Astrocyte (in vitro differentiated cells and primary cell): ENCODE results near the gene SETD7. TPM values are rescaled to one million over a fixed set of nuclear protein-coding genes. Genes with fewer than 3 reads are reported as not detected.
"Not testable (repeated sequence)": the region's sequence is repeated elsewhere in the genome, so short reads cannot be mapped to it uniquely, and the experiment has no call there.

Experiments
- DNase-seq: peaks from one replicate; pipeline ENCODE4 v3.0.0-alpha.2; 2010; ENCODE audit warnings: low read depth
- FAIRE-seq: peaks from 2 replicates; lab custom pipeline; 2011; peaks lifted over from hg19 to GRCh38; lab: Jason Lieb, UNC
- H2AFZ ChIP-seq: 2 replicates; pipeline ENCODE4 v1.6.0; 2012; ENCODE audit warnings: low read depth, low read length, inconsistent platforms
- H3K27ac ChIP-seq: 2 replicates; pipeline ENCODE4 v1.5.1; 2011; ENCODE audit warnings: low read depth, low read length, inconsistent platforms
- H3K27me3 ChIP-seq: 2 replicates; pipeline ENCODE4 v1.6.0; 2011; ENCODE audit warnings: low read length, inconsistent platforms; ENCODE audit not compliant: insufficient read depth
- H3K36me3 ChIP-seq: 2 replicates; pipeline ENCODE4 v1.5.1; 2011; ENCODE audit warnings: low read length, inconsistent platforms; ENCODE audit not compliant: insufficient read depth
- H3K4me1 ChIP-seq: 2 replicates; pipeline ENCODE4 v1.5.1; 2011; ENCODE audit warnings: low read length, inconsistent platforms; ENCODE audit not compliant: insufficient read depth
- H3K4me2 ChIP-seq: 2 replicates; pipeline ENCODE4 v1.6.0; 2012; ENCODE audit warnings: low read length, inconsistent platforms
- H3K4me3 ChIP-seq: 2 replicates; pipeline ENCODE4 v1.5.1; 2011; ENCODE audit warnings: low read depth, mild to moderate bottlenecking, low read length, inconsistent platforms; ENCODE audit not compliant: insufficient read depth
- H3K79me2 ChIP-seq: 2 replicates; pipeline ENCODE4 v1.6.0; 2012; ENCODE audit warnings: mild to moderate bottlenecking, low read length, inconsistent platforms; ENCODE audit not compliant: insufficient read depth
- H3K9ac ChIP-seq: 2 replicates; pipeline ENCODE4 v1.6.0; 2012; ENCODE audit warnings: mild to moderate bottlenecking, low read length, inconsistent platforms
- H3K9me3 ChIP-seq: 2 replicates; pipeline ENCODE4 v1.5.1; 2012; ENCODE audit warnings: low read depth, mild to moderate bottlenecking, low read length, inconsistent platforms; ENCODE audit not compliant: insufficient read depth
- H4K20me1 ChIP-seq: 2 replicates; pipeline ENCODE4 v1.6.0; 2012; ENCODE audit warnings: low read length, inconsistent platforms; ENCODE audit not compliant: insufficient read depth
- H3K27ac Mint-ChIP-seq: one replicate; pipeline ENCODE4 v1.8.0; 2021; ENCODE audit warnings: mild to moderate bottlenecking, mixed read lengths; ENCODE audit not compliant: unreplicated experiment
- H3K27me3 Mint-ChIP-seq: one replicate; pipeline ENCODE4 v1.8.0; 2021; ENCODE audit warnings: low read depth, mixed read lengths; ENCODE audit not compliant: unreplicated experiment
- H3K36me3 Mint-ChIP-seq: one replicate; pipeline ENCODE4 v1.8.0; 2021; ENCODE audit warnings: low read depth, mixed read lengths; ENCODE audit not compliant: unreplicated experiment
- H3K4me1 Mint-ChIP-seq: one replicate; pipeline ENCODE4 v1.8.0; 2021; ENCODE audit warnings: low read depth, mixed read lengths; ENCODE audit not compliant: unreplicated experiment
- H3K4me3 Mint-ChIP-seq: one replicate; pipeline ENCODE4 v1.8.0; 2021; ENCODE audit warnings: mild to moderate bottlenecking, moderate library complexity, mixed read lengths; ENCODE audit not compliant: unreplicated experiment
- H3K9me3 Mint-ChIP-seq: one replicate; pipeline ENCODE4 v1.8.0; 2021; ENCODE audit warnings: mild to moderate bottlenecking, mixed read lengths; ENCODE audit not compliant: unreplicated experiment
- CTCF ChIP-seq: IDR thresholded peaks from 2 replicates; pipeline ENCODE4 v1.5.1; 2011; ENCODE audit warnings: low read depth, mild to moderate bottlenecking, inconsistent platforms, low read length, moderate library complexity; ENCODE audit not compliant: insufficient read depth
- EZH2 ChIP-seq: IDR thresholded peaks from 2 replicates; pipeline ENCODE4 v1.6.1; 2012; ENCODE audit warnings: mild to moderate bottlenecking, low read length, inconsistent platforms; ENCODE audit not compliant: insufficient read depth
- total RNA-seq: library from RNA; stranded (reverse); gene quantifications from 2 replicates; pipeline ENCODE4 v1.2.1, GENCODE V29; 2021

SETD7 gene
- total RNA-seq, 1 donor from 2014 or later: 55.0 TPM

GRCh38 chr4:139469216-139469615 lies 86.8 kb downstream of the SETD7 start:
- H2AFZ ChIP-seq: no peak overlapping the region
- H3K27me3 ChIP-seq: no peaks in the 10 kb centered on the region
- no peak overlapping the region for H3K27ac ChIP-seq
- H3K9ac ChIP-seq: no peak overlapping the region
- H3K36me3 ChIP-seq: peaks cover 2% of the 10 kb centered on the region
- peaks cover 63% of the 10 kb centered on the region for H3K79me2 ChIP-seq
- peak overlapping the region; percentile 6 for H3K27ac Mint-ChIP-seq
- H3K9me3 Mint-ChIP-seq: peaks cover 20% of the 10 kb centered on the region
- peaks cover 3% of the 10 kb centered on the region for H3K9me3 ChIP-seq
- H3K4me1 ChIP-seq: no peaks in the 10 kb centered on the region
- no peak overlapping the region for H3K4me3 Mint-ChIP-seq
- H3K27me3 Mint-ChIP-seq: no peaks in the 10 kb centered on the region
- FAIRE-seq (no peak), DNase-seq (peak; percentile 60)
- H3K4me2 ChIP-seq: no peak overlapping the region
- H3K36me3 Mint-ChIP-seq: peaks cover 23% of the 10 kb centered on the region
- TF ChIP-seq CTCF (no peak), EZH2 (no peak)
- peaks cover 51% of the 10 kb centered on the region for H4K20me1 ChIP-seq
- peaks cover 4% of the 10 kb centered on the region for H3K4me1 Mint-ChIP-seq
- no peak overlapping the region for H3K4me3 ChIP-seq

- Histone ChIP-seq H3K79me2 (peaks cover 67% of the 10 kb centered on the region), H4K20me1 (peaks cover 56% of the 10 kb centered on the region)
- not testable (repeated sequence) for H3K27me3 Mint-ChIP-seq, H3K4me1 ChIP-seq, H3K27ac Mint-ChIP-seq, H3K4me3 ChIP-seq, H3K9ac ChIP-seq, H3K27ac ChIP-seq, H2AFZ ChIP-seq, H3K4me2 ChIP-seq, H3K9me3 ChIP-seq, H3K4me1 Mint-ChIP-seq, H3K27me3 ChIP-seq, H3K36me3 ChIP-seq, H3K4me3 Mint-ChIP-seq, DNase-seq, FAIRE-seq
- peaks cover 20% of the 10 kb centered on the region for H3K9me3 Mint-ChIP-seq
- peaks cover 23% of the 10 kb centered on the region for H3K36me3 Mint-ChIP-seq
These were observed 87.3 kb downstream of the SETD7 start for GRCh38 chr4:139468756-139469155.

GRCh38 chr4:139465922-139466321 lies 90.1 kb downstream of the SETD7 start:
- peaks cover 14% of the 10 kb centered on the region for H3K9me3 Mint-ChIP-seq
- H3K4me1 Mint-ChIP-seq: peaks cover 6% of the 10 kb centered on the region
- Histone ChIP-seq H3K9ac (no peak overlapping the region), H3K4me3 (no peak overlapping the region), H3K4me2 (no peak overlapping the region), H3K36me3 (no peaks in the 10 kb centered on the region), H3K9me3 (peaks cover 3% of the 10 kb centered on the region), H3K27me3 (no peaks in the 10 kb centered on the region), H3K4me1 (no peaks in the 10 kb centered on the region), H3K27ac (no peak overlapping the region), H4K20me1 (peaks cover 67% of the 10 kb centered on the region), H2AFZ (no peak overlapping the region), H3K79me2 (peaks cover 78% of the 10 kb centered on the region)
- DNase-seq (no peak), FAIRE-seq (no peak)
- no peak for TF ChIP-seq CTCF
- no peak for TF ChIP-seq EZH2
- no peak overlapping the region for H3K27ac Mint-ChIP-seq
- no peaks in the 10 kb centered on the region for H3K27me3 Mint-ChIP-seq
- H3K36me3 Mint-ChIP-seq: peaks cover 12% of the 10 kb centered on the region
- H3K4me3 Mint-ChIP-seq: no peak overlapping the region

GRCh38 chr4:139464512-139464911 lies 91.5 kb downstream of the SETD7 start:
- H3K4me1 Mint-ChIP-seq, H3K4me2 ChIP-seq, H3K36me3 ChIP-seq, FAIRE-seq, H3K27ac Mint-ChIP-seq, H3K9me3 ChIP-seq, H3K4me3 ChIP-seq, H3K9ac ChIP-seq, H3K27me3 ChIP-seq, DNase-seq, H2AFZ ChIP-seq, H3K4me1 ChIP-seq, H3K27me3 Mint-ChIP-seq, H3K4me3 Mint-ChIP-seq, H3K9me3 Mint-ChIP-seq, H3K27ac ChIP-seq: not testable (repeated sequence)
- Histone ChIP-seq H3K79me2 (peaks cover 77% of the 10 kb centered on the region), H4K20me1 (peaks cover 65% of the 10 kb centered on the region)
- peaks cover 13% of the 10 kb centered on the region for H3K36me3 Mint-ChIP-seq
